Measurements from ENCODE around the gene SPOCK1. TPM values are rescaled to one million over a fixed set of nuclear protein-coding genes. Genes with fewer than 3 reads are reported as not detected.

The SPOCK1 gene
- total and polyA plus RNA-seq, 10 donors: 0.50 to 17.0 (median 6.6) TPM

DNA sequence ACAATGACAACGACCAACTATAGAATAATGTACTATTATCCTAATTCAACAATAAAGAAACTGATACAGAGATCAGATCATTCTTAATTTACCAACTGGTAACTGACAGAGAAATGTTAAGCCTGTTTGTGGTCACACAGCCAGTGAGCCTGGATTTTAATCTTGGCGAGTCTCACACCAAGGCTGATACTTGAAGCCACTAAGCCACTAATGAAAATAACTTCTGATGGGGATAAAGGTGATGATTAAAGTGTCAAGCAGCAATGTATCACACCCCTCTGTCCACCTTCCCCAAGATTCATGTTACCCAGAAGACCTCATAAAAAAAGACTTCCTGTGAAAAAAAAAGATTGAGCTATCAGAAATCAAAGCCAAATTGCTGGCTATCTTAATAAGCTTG, 350.5 kb downstream of the SPOCK1 start:
- TF ChIP-seq, protein P1, sequence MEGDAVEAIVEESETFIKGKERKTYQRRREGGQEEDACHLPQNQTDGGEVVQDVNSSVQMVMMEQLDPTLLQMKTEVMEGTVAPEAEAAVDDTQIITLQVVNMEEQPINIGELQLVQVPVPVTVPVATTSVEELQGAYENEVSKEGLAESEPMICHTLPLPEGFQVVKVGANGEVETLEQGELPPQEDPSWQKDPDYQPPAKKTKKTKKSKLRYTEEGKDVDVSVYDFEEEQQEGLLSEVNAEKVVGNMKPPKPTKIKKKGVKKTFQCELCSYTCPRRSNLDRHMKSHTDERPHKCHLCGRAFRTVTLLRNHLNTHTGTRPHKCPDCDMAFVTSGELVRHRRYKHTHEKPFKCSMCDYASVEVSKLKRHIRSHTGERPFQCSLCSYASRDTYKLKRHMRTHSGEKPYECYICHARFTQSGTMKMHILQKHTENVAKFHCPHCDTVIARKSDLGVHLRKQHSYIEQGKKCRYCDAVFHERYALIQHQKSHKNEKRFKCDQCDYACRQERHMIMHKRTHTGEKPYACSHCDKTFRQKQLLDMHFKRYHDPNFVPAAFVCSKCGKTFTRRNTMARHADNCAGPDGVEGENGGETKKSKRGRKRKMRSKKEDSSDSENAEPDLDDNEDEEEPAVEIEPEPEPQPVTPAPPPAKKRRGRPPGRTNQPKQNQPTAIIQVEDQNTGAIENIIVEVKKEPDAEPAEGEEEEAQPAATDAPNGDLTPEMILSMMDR (IDR thresholded peaks at IDR 0.05 in 8 of 11, conservative IDR thresholded peaks at IDR 0.05 in 3 of 11): no peak
- no peak for TF ChIP-seq POLR2A (IDR thresholded peaks at IDR 0.05)
- TF ChIP-seq POLR2AphosphoS5 (IDR thresholded peaks at IDR 0.05): no peak
- no peak for DNase-seq
- Histone ChIP-seq H3K4me3 (no peak overlapping the region), H3K9me3 (no peaks in the 10 kb centered on the region), H3K4me1 (no peaks in the 10 kb centered on the region), H3K36me3 (no peaks in the 10 kb centered on the region), H3K27me3 (replicated peaks in 1 of 7) (no peaks in the 10 kb centered on the region), H3K27ac (no peak overlapping the region)
- intact Hi-C loops (cut with DNase I; ENCODE audit: low total_unique reads): no loop called here
- 50 to 63% (median 61%) methylated on average over 2 of the region's 2 CpGs for WGBS, 5 donors

DNA sequence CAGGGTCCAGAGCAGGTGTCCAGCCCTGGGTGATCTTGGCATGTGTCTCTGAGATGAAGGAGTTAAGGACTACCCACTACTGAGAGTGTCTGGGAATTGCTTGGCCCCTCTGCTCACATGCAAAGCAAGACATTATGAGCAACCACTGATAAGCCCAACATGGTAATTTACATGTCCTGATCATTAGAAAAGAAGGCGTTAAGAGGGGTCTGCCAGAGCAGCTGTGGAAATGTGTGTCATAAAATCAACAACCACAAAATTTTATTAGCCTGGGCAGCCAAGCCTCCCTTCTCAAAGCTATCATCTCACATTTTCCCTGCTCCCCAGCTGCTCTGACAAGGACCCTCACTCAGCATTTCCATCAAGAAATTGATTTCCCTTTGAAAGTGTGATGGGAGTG, 351.0 kb downstream of the SPOCK1 start:
- no peak for DNase-seq
- Histone ChIP-seq H3K4me3 (no peak overlapping the region), H3K27ac (no peak overlapping the region), H3K36me3 (no peaks in the 10 kb centered on the region), H3K9me3 (no peaks in the 10 kb centered on the region), H3K27me3 (replicated peaks in 1 of 7) (no peaks in the 10 kb centered on the region), H3K4me1 (no peaks in the 10 kb centered on the region)
- TF ChIP-seq POLR2A (IDR thresholded peaks at IDR 0.05): no peak
- no peak for TF ChIP-seq POLR2AphosphoS5 (IDR thresholded peaks at IDR 0.05)
- TF ChIP-seq, protein P1 (IDR thresholded peaks at IDR 0.05 in 8 of 11, conservative IDR thresholded peaks at IDR 0.05 in 3 of 11): no peak
- intact Hi-C loops (cut with DNase I; ENCODE audit: low total_unique reads): no loop called here
- 44 to 79% (median 50%) methylated on average over 1 of the region's 1 CpG for WGBS, 5 donors

DNA sequence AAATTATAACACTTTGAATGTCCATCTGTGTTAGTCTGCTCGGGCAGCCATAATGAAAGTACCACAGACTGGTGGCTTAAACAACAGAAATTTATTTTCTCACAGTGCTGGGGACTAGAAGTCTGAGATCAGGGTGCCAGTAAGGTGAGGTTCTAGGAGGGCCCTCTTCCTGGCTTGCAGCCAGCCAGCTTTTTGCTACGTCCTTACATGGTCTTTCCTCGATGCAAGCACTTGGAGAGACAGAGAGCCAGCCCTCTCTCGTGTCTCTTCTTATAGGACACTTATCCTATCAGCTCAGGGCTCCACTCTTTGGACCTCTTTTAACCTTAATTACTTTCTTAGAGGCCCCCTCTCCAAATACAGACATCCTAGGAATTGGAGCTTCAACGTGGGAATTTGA, 351.8 kb downstream of the SPOCK1 start:
- WGBS, 5 donors: 64 to 77% (median 72%) methylated on average over 5 of the region's 5 CpGs
- no peak overlapping the region for H3K27ac ChIP-seq
- H3K36me3 ChIP-seq: no peaks in the 10 kb centered on the region
- TF ChIP-seq, protein P1 (IDR thresholded peaks at IDR 0.05 in 8 of 11, conservative IDR thresholded peaks at IDR 0.05 in 3 of 11): no peak
- no peak for TF ChIP-seq POLR2AphosphoS5 (IDR thresholded peaks at IDR 0.05)
- no peak for TF ChIP-seq POLR2A (IDR thresholded peaks at IDR 0.05)
- no peaks in the 10 kb centered on the region for H3K4me1 ChIP-seq
- intact Hi-C loops (cut with DNase I; ENCODE audit: low total_unique reads): no loop called here
- no peaks in the 10 kb centered on the region for H3K27me3 ChIP-seq (replicated peaks in 1 of 7)
- no peak for DNase-seq
- H3K4me3 ChIP-seq: no peak overlapping the region
- no peaks in the 10 kb centered on the region for H3K9me3 ChIP-seq

DNA sequence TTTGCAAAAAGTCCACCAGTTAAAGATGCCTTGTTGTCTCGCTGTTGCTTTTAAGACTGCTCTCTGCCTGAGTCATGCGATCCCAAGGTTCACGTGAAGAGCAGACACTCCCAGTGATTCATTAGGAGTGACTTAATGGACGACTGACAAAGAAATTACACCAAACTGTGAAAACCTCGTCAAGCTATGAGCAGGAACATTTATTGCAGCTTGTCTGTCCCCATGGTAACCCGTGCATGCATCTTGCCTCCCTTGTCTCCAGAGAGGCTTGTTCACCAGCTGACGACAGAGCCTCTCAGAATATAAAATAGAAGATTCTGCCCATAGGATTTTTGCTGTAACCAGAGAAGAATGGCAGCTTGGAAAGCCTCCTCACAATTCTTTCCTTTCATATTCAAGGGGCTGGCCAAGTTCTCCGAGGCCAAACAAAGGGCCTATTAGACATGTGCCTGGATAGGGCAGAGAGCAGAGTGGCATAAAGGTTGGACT, 352.7 kb downstream of the SPOCK1 start:
- no peaks in the 10 kb centered on the region for H3K36me3 ChIP-seq
- H3K4me1 ChIP-seq: no peaks in the 10 kb centered on the region
- no peak overlapping the region for H3K27ac ChIP-seq
- no peak for DNase-seq
- H3K4me3 ChIP-seq: no peak overlapping the region
- TF ChIP-seq POLR2A (IDR thresholded peaks at IDR 0.05) (no peak), POLR2AphosphoS5 (IDR thresholded peaks at IDR 0.05) (no peak)
- TF ChIP-seq, protein P1 (IDR thresholded peaks at IDR 0.05 in 8 of 11, conservative IDR thresholded peaks at IDR 0.05 in 3 of 11): no peak
- WGBS, 5 donors: 54 to 72% (median 60%) methylated on average over 8 of the region's 8 CpGs
- no peaks in the 10 kb centered on the region for H3K27me3 ChIP-seq (replicated peaks in 1 of 7)
- intact Hi-C loops (cut with DNase I; ENCODE audit: low total_unique reads): no loop called here
- H3K9me3 ChIP-seq: no peaks in the 10 kb centered on the region
